Stomach (tissue), 4 donors: ENCODE measurements around the gene ARL2BP.

Experiments used
- CTCF ChIP-seq, 7 experiments: fragments of 450-650 bp in 4 of 7; fragments of 200-600 bp in 3 of 7; sonication (generic) in 3 of 7; IDR thresholded peaks; one replicate each; pipeline ENCODE4 v1.5.1; 2016 to 2019; ENCODE audit warnings: antibody characterized with exemption in 7 of 7, control low read depth in 2 of 7, mild to moderate bottlenecking in 1 of 7
- EP300 ChIP-seq: sonication (generic); formaldehyde crosslinking; IDR thresholded peaks from one replicate; pipeline ENCODE4 v1.6.1; 2017; ENCODE audit warnings: antibody characterized with exemption
- POLR2AphosphoS5 ChIP-seq, 3 donors: sonication (generic); formaldehyde crosslinking; IDR thresholded peaks; one replicate each; pipeline ENCODE4 v1.6.1; 2016; ENCODE audit warnings: antibody characterized with exemption in 3 of 3

- TF ChIP-seq CTCF (IDR thresholded peaks at IDR 0.05), result peak in 3 of 7 experiments; percentile 30 to 68 (median 52)
- peak; percentile 55 to 63 (median 56) for TF ChIP-seq POLR2AphosphoS5 (IDR thresholded peaks at IDR 0.05)
- TF ChIP-seq EP300, result no peak
Observed at GRCh38 chr16:57299719-57300386, 54.8 kb downstream of the ARL2BP start.
